Activated naive CD4-positive, alpha-beta T cell (primary cell): ENCODE measurements around the gene ZNF710.
A peak's percentile ranks its signal among the peaks of the same experiment; 100 is the strongest.

ENCODE experiments used
- DNase-seq, 4 experiments: peaks; one replicate each; lab custom pipeline; 2025; lab: John Stamatoyannopoulos, UW

Gene ZNF710

DNA sequence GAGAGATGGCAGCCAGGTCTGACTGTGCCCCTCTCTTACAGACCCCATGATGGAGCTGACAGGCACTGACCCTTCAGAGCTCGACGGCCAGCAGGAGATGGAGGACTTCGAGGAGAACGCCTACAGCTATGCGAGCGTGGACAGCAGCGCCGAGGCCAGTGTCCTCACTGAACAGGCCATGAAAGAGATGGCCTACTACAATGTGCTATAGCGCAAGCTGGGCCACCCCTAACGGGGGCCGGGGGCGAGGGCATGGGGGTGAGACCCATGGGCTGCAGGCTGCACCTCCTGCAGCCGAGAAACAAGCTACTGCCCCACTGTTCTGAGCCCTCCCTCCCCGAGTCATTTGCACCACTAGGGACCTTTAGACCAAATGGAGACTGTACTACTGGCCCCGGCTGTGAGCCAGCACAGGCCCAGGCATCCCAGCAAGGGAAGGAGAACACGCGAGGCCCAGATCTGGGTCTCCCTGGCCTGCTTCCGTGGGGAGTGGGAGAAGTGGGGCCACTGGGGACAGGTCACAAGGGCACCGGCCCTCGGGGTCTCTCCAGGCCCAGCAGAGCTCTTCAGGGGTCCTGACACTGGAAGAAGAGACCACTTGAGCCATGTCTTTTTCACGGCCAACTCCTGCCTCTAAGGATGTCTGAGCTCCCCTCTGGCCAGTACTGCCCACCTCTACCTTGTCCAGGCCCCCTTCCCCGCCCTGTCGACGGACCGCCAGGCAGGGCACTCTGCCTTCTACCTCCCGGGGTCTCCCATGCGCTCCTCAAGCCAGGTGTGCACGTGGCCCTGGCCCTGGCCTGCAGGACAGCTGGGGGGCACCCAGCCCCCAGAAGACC, 78.7 kb downstream of the ZNF710 start:
- no peak for DNase-seq

DNA sequence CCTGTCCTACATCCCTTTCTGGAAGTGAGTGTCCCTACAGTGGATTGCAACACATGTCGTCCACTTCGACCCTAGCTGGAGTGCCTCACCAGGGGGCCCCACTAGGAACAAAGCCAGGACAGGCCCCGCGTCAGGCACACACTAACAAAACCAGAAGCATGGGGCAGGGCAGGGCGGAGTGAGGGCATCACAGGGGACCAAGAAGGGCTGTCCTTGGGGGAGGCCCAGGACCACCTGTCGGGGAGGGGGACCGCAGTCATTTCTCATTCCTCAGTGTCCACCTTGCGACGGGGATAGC, 79.3 kb downstream of the ZNF710 start:
- DNase-seq, result no peak

DNA sequence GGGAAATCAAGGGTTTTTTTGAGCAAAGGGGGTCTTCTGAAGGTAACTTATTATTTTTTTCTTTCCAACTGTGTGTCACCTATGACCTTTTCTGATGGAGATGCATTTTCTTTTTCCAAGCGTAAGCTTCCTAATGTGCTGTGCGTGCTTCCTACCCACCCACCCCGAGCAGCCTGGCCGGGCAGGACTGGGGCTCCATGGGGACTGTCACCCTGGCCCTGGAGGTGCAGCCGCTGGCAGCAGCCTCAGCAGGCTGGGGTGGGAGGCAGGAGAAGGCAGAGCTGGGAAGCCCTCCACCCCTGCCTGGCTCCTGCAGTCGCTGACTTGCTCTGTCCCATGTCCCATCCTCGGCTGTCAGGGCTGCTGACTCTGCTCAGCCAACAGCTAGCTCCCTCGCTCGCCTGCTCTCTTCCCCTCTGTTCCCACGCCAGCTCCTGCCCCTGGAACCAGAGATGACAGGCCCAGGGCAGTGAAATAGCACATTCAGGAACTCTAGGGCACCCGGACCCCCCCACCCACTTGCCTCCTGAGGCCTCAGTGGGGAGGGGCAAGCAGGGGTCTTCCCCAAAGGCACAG, 79.8 kb downstream of the ZNF710 start:
- no peak for DNase-seq

DNA sequence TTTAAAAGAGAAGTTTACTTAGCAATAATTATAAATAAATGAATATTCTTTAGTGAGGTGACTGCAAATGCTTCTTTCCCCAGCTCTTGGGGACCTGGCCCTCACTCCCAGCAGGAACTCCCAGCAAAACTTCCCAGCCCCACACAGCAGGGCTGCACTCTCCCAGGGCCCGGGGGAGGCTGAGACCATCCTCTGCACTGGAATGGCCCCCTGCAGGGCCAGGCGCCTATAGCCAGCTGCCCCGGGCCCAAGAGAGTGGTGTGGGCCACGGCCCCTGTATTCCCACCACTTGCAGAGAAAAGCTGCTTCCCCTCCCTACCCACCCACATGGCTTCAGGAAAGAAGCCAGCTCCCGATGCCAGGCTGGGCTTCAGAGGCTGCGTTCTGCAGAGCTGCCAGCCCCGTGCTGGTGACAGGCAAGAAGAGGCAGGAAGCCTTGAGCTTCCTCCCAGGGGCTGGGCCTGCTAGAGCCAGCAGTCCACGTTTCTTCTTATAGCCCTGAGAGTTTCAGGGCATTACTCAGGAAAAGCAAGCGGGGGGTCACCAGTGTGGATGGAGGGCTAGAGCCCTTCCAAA, 81.1 kb downstream of the ZNF710 start:
- no peak for DNase-seq

DNA sequence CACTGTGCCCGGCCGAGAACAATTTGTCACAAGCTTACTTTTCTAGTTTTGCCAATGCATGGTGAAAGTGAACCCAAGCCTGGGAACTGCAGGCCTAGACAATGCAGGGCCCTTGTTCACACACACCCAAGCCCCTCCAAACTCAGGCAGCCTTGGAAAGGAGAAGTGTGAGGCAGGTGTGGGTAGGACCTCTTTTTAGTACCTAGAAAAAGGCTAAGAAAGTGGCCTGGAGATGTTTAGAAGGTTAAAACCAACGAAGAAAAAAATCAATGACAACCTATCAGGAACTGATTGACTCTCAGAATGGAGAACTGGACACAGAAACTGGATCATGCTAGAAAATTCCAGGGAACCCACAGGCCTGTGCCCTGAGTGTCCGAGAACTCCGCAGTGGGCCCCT, 82.3 kb downstream of the ZNF710 start:
- no peak for DNase-seq

DNA sequence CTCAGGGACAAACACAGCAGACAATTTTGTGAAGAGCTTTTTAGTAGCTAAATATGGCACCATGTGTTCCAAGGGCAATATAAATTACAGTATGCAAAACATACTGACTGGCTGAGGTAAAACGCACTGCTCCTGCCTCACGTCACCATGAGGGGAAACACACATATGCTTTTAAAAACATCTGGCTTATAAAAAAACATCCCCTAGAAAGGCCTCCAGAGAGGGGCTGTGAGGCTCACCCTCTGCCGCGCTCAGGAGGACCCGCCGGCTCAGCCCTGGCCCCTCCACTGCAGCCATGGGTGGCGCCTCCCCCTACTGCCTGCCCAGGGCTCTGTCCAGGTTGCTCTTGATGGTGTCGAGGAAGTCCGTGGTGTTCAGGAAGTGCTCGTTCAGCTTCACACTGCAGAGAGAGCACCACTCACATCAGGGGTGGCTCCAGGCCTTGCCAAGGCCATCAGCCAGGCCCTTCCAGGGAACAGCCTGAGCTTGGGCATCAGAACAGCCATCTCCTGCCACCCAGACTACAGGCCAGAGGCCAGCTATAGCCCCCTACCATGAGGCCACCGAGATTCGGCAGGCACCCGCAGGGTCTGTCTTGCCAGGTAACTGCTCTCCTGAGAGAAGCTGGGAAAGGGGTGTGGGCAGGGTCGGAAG, 83.0 kb downstream of the ZNF710 start:
- no peak for DNase-seq

DNA sequence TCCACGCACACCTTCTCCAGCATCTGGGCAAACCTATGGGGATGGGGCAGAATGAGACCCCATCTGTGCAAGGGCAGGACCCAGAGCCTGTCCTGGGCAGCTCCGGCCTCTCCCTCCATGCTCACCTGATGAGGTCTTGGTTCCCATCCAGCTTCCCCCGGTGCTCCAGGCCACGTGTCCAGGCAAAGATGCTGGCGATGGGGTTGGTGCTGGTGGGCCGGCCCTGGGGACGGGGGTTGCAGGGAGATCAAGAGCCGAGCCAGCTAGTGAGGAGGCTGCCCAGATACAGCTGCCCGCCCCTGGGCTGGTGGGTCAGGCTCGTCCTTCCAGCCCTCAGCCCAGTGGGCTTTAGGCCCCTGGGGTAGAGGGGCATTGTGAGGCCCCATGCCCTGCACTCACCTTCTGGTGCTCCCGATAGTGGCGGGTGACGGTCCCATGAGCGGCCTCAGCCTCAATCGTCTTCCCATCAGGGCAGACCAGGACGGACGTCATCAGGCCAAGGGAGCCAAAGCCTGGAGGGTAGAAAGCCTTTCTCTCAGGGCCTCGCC, 83.8 kb downstream of the ZNF710 start:
- no peak for DNase-seq

DNA sequence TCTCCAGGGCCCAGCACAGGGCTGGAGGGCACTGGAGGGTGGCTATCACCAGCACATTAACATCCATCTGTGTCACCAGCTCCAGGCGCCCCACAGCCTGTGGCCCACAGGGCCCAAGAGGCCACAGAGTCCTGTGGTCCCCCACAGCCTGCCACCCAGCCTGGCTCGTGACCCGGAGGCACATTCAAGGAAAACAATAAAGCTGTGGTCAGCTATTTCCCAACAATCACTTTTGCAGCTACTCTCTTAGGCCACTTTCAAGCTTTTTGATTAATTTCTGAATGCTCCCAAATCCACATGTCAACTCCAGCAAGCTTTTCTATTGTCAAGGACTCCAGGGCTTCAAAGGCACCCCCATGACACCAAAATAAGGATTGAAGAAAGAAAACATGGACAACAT, 84.4 kb downstream of the ZNF710 start:
- DNase-seq, result no peak

DNA sequence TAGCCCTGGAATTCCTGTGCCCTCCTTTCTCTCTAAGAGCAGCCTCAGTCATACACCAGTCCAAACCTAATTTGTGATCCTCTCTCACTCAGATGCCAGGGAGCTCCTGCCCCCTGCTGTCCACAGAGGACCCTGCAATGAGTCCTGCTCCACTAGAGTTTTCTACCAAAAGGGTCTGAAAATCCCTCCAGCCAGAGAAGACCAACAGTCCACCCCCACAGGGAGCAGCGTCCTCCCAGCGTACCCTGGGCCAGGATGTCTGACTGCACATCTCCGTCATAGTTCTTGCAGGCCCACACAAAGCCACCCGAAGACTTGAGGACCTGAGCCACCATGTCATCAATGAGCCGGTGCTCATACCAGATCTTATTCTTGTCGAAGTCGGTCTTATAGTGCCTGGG, 85.7 kb downstream of the ZNF710 start:
- DNase-seq, result peak in 2 of 4 experiments; percentile 16 to 35

DNA sequence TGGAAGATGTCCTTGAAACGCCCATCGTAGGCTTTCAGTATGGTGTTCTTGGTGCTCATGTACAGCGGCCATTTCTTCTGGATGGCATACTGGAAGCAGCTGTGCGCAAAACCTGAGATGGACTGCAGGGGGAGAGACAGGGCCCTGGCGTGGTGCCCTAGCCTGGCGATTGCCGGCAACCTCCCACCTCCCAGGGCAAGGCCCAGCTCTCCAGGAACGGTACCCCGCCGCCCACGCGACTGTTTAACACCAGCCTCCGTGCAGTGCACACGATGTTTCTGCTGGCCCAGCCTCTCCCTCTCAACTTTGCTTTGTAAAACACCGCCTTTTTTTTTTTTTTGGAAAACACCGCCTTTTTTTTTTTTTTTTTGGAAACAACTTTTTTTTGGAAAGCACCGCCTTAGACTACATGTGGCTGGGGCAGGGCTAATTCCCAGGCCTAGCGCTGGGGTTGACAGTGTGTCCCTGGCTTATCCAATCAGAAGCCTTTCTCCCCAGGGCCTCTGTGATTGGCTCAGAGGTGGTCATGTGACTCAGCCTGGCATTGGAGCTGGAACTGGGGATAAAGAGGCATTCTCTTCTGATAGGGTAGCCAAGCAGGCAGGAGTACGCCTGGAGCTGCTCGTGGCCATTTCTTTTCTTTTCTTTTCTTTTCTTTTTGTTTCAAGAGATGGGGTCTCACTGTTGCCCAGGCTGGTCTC, 86.5 kb downstream of the ZNF710 start:
- DNase-seq, result no peak

DNA sequence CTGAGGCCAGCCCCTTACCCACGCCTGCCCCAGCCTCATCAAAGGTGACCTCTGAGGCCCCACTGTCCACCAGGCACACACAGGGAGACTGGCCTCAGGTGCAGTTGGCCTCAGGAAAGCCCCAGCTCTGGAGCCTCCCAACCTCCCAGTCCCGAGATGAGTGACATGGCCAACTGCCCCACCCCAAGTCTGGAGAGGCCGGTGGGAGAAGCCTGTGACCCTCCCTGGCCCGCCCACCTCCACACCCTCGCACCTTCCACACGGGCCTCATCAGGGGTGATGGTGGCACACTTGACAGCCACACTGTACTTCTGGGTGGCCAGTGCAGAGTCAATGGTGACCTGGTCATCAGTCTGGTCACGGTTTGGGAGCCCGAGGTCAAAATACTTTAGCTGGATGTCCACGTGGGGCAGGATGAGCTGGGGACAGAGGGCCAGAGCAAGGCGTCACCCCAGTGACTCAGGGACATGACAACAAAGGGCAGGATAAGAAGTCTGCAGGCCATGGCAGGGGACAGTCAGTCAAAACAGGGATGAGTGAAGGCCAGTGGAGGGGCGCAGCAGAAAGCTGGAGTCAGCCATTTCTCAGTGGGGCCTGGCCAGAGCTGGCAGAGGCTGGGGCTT, 89.2 kb downstream of the ZNF710 start:
- no peak for DNase-seq

DNA sequence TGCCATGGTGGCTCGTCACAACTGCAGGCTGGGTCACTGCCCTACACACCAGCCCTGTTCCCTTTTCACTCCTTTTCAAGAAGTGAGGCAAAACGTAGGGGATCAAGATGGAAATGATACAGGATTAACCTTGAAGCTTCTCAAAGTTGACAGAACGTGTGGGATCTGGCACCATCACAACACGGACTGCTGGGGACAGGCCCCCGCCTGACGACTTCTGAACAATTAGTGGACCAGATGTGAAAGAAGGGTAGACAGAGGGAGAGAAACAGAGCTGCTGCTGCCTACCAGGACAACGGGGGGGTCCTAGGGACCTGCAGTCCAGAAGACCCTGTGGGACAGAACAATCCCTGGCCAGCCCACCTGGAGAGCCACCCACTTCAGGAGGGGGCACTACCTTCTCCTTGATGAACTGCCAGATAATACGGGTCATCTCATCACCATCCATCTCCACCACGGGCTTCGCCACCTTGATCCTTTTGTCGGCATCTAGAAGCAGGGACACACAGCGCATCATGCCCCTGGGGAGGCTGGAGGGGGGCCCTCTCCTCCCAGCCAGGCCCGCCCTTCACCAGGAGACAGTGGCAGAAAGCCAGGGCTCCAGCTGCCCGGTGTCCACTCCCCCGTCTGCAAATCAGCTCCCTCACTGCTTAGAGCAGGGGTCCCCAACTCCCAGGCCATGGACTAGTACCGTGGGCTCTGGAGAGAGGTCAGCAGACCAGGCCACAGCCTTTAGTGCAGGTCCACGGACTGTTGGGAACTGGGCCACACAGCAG, 90.2 kb downstream of the ZNF710 start:
- no peak for DNase-seq

DNA sequence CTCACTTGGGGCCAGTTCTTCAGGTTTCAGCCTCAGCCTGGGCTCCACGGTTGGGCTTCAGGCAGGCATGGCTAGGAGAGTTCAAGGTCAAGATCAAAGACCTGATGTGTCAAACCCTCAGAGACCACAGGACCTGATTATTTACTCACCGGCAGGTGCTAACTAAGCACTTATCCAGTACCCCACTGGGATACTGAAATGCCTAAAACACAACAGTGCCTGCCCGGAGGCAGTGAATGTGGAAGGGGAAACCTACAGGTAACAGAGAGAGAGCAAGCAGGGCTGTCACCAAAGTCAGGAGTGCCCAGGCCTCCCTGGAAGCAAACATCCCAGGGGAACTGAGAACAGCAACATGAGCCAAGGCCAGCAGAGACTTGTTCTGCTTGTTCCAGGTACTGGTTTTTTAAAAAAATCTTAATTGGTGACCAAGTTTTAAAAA, 94.4 kb downstream of the ZNF710 start:
- DNase-seq, result no peak

DNA sequence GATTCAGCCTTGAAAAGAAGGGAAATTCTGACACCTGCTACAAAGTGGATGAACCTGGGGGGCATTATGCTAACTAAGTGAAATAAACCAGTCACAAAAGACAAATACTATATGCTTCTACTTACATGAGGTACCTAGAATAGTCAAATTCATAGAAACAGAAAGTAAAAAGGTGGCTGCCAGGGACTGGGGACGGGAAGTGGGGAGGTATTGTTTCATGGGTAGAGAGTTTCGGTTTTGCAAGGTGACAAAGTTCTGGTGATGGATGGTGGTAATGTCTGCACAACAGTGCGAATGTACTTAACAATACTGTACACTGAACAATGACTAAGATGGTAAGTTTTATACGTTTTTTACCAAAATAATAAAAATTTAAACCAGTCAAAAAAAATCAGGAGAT, 96.4 kb downstream of the ZNF710 start:
- DNase-seq, result peak in 1 of 4 experiments; percentile 23

DNA sequence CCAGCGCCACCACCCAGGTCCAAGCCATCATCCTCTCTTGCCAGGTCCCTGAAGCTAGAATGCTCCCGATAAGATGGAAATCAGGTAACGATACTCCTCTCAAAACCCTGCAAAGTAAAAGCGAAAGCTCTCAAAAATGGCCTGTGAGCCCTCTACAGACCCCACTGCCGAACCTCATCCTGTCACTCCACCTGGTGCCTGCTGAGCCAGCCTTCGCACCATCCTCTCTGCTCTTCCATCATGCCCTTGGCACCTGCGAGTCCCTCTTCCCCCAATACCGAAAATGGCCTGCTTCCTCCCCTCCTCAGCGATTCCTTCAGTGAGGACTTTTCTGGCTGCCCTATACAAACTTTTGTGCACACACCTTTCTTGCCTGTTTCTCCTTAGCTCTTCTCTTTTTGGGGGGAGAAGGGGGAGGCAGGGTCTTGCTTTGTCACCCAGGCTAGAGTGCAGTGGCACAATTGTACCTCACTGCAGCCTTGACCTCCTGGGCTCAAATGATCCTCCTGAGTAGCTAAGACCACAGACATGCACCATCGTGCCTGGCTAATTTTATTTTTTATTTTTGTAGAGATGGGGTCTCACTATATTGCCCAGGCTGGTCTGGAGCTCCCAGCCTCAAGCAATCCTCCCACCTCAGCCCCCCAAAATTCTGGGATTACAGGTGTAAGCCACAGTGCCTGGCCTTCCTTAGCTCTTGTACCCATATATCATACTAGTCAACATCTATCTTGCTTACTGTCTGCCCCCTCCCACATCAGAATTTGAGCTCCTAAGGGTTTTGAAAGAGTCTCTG, 98.1 kb downstream of the ZNF710 start:
- peak in 1 of 4 experiments; percentile 21 for DNase-seq

DNA sequence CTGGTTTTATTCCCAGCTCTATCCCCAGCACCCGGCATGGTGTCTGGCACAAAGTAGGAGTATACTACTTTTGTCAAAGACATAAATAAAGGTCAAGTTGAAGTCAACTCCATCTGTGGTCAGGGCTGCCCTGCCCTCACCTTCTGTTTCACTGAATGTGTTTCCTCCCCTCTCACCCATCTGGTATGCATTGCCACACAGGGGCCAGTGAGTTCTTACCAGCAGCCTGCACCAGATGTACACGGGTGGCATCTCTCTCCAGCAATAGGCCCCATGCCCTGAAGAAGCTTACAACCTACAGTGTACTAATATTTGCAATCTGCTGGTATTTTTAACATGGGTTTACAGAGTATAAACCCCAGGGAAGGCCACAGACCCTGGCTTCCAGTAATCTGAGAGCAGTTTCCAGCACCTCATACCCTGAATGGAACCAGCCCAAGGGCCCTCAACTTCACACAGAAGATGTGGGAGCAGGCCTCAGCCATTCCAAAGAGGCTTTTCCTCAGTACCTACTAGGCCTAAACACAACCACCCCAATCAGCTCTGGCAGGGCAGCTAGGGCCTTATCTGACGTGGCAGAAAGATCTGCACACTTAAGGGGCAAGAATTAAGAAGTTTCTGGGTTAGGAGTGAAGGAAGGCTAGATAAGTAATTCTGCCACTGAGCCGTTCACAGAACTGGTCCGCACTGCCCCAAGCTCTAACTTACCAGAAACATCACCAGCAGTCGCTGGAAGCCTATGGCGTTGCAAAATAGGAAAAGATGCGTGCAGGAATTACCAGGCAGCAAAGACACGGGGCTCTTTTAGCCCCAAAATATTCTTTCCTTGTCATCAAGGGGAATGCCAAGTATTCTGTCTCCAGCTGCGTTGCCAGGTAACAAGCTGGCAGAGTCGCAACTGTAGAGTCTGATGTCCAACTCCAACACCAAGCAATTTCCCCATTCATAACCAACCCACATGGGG, 99.0 kb downstream of the ZNF710 start:
- no peak for DNase-seq

DNA sequence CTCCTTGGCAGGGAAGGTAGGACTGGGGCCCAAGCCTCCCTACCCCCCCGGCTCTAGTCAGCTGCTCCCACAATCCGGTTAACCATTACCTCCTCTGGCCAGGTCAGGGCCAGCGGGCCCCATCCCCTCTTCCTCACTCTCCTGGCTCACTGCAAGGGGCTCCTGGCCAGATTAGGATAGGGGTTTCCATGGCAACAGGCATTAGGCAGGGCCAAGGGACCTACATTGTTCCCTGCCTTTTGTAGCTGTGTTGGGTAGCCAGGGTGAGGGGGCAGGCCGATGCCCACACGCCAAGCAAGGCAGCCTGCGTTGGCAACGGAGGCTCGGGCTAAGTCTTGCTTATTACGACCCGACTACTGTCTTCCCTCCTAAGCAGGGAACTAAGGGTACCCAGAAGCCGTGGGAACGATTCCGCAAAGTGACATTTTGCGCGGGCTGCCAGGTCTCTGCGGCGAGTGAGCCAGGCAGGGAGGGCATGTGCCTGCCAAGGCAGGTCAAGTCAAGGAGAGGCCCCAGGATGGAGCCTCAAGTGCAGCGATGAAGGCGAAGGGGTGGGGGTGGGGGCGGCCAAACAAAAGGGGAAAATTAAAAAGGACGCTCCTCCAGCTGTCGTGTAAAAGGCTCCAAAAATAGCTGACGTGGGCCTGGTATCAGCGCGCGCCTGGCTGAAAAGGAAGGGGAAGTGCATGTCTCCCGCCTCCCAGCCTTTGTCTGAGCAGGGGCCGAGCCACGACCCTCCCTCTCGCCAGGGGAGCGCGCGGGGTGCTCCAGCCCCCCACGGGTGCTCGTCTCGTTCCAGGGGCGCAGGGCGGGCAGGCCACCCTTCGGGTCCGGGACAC, 100.2 kb downstream of the ZNF710 start:
- DNase-seq, result no peak
